Endodermal cell (in vitro differentiated cells): Measurements from ENCODE around the gene PPP1R12A. TPM values are rescaled to one million over a fixed set of nuclear protein-coding genes. Genes with fewer than 3 reads are reported as not detected.

Source experiments
- DNase-seq: peaks from one replicate; pipeline ENCODE4 v3.0.0-alpha.2; 2017
- H3K27ac ChIP-seq: 2 replicates; pipeline ENCODE4 v1.5.1; 2013; ENCODE audit warnings: mild to moderate bottlenecking, low read depth, low read length, moderate library complexity
- H3K27me3 ChIP-seq: 2 replicates; pipeline ENCODE4 v1.6.1; 2013; ENCODE audit warnings: mild to moderate bottlenecking, low read length, moderate library complexity; ENCODE audit not compliant: insufficient read depth, control insufficient read depth, poor library complexity, severe bottlenecking
- H3K36me3 ChIP-seq: 2 replicates; pipeline ENCODE4 v1.7.0; 2013; ENCODE audit warnings: mild to moderate bottlenecking, low read length, moderate library complexity; ENCODE audit not compliant: control insufficient read depth, insufficient read depth
- H3K4me1 ChIP-seq: one replicate; pipeline ENCODE4 v1.7.0; 2013; ENCODE audit warnings: low read length; ENCODE audit not compliant: control insufficient read depth, insufficient read depth
- H3K4me3 ChIP-seq: 2 replicates; pipeline ENCODE4 v1.5.1; 2013; ENCODE audit warnings: mild to moderate bottlenecking, low read length, moderate library complexity
- H3K9ac ChIP-seq: 2 replicates; pipeline ENCODE4 v1.6.1; 2013; ENCODE audit warnings: mild to moderate bottlenecking, low read length, moderate library complexity; ENCODE audit not compliant: poor library complexity, severe bottlenecking; ENCODE audit errors: extremely low read depth
- H3K9me3 ChIP-seq: 2 replicates; pipeline ENCODE4 v1.6.1; 2013; ENCODE audit warnings: mild to moderate bottlenecking, low read length, moderate library complexity; ENCODE audit not compliant: control insufficient read depth
- H3K27ac Mint-ChIP-seq: 2 replicates; pipeline ENCODE4 v1.8.0; 2020; ENCODE audit warnings: mixed read lengths
- H3K27me3 Mint-ChIP-seq: 2 replicates; pipeline ENCODE4 v1.8.0; 2021; ENCODE audit warnings: mild to moderate bottlenecking, mixed read lengths; ENCODE audit not compliant: insufficient read depth
- H3K36me3 Mint-ChIP-seq: 2 replicates; pipeline ENCODE4 v1.8.0; 2020; ENCODE audit warnings: low read depth, mixed read lengths
- H3K4me1 Mint-ChIP-seq: 2 replicates; pipeline ENCODE4 v1.8.0; 2020; ENCODE audit warnings: mixed read lengths
- H3K4me3 Mint-ChIP-seq: 2 replicates; pipeline ENCODE4 v1.8.0; 2020; ENCODE audit warnings: mild to moderate bottlenecking, moderate library complexity, mixed read lengths
- H3K9me3 Mint-ChIP-seq: 2 replicates; pipeline ENCODE4 v1.8.0; 2020; ENCODE audit warnings: mild to moderate bottlenecking, mixed read lengths
- WGBS, 2 experiments: methylation state at CpG; one replicate each; pipeline versions ENCODE4 v1.1.5 to v1.1.7; 2013; ENCODE audit warnings: missing lambda C conversion rate in 2 of 2, mixed read lengths in 1 of 2; ENCODE audit not compliant: insufficient coverage in 1 of 2, insufficient read length in 1 of 2; 5-methylcytosine and 5-hydroxymethylcytosine counted together
- total RNA-seq, 2 donors: library from RNA; stranded (reverse); fragmentation: NEBNext Ultra II Directional in 1 of 2; extraction: Animal tissue kit (Norgen Biotek cat#: 25700) in 1 of 2; gene quantifications; 2 replicates in 1 of 2; 3 replicates in 1 of 2; pipeline ENCODE4 v1.2.1, GENCODE V29; 2021
- TF ChIP-seq, protein P1 (sequence below): fragments of 200-600 bp; sonication (generic); conservative IDR thresholded peaks from 2 replicates; pipeline ENCODE4 v1.5.0; 2021; ENCODE audit warnings: antibody characterized with exemption, mild to moderate bottlenecking

Gene PPP1R12A
- total RNA-seq, 2 donors from 2014 or later, result 80.0 to 94.7 TPM

DNA sequence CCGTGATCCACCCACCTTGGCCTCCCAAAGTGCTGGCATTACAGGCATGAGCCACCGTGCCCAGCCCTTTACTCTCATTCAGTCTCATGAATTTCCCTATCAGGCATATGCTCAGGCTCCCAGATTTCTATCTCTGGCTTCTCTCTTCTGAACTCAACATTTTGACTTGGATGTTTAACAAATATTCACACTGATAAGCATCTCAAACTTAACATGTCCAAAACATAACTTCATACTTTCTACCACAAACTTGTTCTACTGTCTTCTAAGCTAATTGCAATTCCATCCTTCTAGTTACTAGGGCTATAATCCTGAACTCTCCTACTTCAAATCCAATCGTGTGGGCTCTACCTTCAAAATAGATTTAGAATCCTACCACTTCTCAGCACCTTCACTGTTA lies 170.3 kb downstream of the PPP1R12A start:
- H3K4me3 Mint-ChIP-seq, result no peak overlapping the region
- no peak overlapping the region for H3K9ac ChIP-seq
- no peaks in the 10 kb centered on the region for H3K4me1 Mint-ChIP-seq
- no peak overlapping the region for H3K4me3 ChIP-seq
- no peak for DNase-seq
- no peaks in the 10 kb centered on the region for H3K9me3 ChIP-seq
- TF ChIP-seq, protein P1, sequence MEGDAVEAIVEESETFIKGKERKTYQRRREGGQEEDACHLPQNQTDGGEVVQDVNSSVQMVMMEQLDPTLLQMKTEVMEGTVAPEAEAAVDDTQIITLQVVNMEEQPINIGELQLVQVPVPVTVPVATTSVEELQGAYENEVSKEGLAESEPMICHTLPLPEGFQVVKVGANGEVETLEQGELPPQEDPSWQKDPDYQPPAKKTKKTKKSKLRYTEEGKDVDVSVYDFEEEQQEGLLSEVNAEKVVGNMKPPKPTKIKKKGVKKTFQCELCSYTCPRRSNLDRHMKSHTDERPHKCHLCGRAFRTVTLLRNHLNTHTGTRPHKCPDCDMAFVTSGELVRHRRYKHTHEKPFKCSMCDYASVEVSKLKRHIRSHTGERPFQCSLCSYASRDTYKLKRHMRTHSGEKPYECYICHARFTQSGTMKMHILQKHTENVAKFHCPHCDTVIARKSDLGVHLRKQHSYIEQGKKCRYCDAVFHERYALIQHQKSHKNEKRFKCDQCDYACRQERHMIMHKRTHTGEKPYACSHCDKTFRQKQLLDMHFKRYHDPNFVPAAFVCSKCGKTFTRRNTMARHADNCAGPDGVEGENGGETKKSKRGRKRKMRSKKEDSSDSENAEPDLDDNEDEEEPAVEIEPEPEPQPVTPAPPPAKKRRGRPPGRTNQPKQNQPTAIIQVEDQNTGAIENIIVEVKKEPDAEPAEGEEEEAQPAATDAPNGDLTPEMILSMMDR, result no peak
- H3K27me3 Mint-ChIP-seq, result no peaks in the 10 kb centered on the region
- H3K27ac ChIP-seq, result no peak overlapping the region
- peaks cover 6% of the 10 kb centered on the region for H3K9me3 Mint-ChIP-seq
- H3K36me3 Mint-ChIP-seq, result no peaks in the 10 kb centered on the region
- H3K27me3 ChIP-seq, result no peaks in the 10 kb centered on the region
- WGBS, 2 experiments, result 88 to 96% methylated on average over 2 to 3 of the region's 3 CpGs
- H3K36me3 ChIP-seq, result no peaks in the 10 kb centered on the region
- no peaks in the 10 kb centered on the region for H3K4me1 ChIP-seq
- no peak overlapping the region for H3K27ac Mint-ChIP-seq

DNA sequence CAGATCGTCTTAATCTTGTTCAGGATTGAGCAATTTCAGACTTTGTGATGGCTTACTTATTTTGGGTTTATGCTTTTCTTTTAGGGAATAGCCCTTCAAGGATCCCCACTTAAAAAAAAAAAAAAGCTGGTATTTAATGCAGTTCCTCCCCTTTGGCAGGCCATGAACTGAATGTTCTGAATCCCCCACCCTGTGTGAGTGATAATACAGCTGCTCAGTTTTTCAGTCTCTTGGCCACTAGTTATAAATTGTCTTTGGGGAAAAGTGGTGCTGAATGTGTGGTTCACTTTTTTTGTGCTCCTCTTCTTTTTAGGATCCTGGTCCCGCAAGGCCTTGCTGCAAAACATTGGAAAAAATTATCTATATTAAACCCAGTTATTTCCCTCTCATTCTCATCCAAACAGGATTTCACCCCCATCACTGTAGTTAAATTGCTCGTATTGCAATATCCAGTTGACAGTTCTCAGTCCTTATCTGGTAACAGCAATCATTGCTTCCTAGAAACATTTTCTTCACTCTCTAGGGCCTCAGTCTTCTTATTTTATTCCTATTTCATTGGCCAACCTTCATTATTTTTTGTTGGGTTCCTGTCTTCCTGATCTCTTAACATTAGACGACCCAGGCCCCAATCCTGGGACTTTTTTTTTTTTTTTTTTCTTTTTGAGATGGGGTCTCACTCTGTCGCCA lies 171.0 kb downstream of the PPP1R12A start:
- no peaks in the 10 kb centered on the region for H3K27me3 ChIP-seq
- Mint-ChIP-seq H3K27me3 (no peaks in the 10 kb centered on the region), H3K36me3 (no peaks in the 10 kb centered on the region), H3K4me1 (no peaks in the 10 kb centered on the region), H3K4me3 (no peak overlapping the region), H3K27ac (no peak overlapping the region), H3K9me3 (peaks cover 11% of the 10 kb centered on the region)
- no peaks in the 10 kb centered on the region for H3K4me1 ChIP-seq
- H3K9ac ChIP-seq, result no peak overlapping the region
- H3K4me3 ChIP-seq, result no peak overlapping the region
- TF ChIP-seq, protein P1, result no peak
- no peak for DNase-seq
- WGBS, 2 experiments, result 87 to 91% methylated on average over 3 to 4 of the region's 5 CpGs
- H3K36me3 ChIP-seq, result no peaks in the 10 kb centered on the region
- no peak overlapping the region for H3K27ac ChIP-seq
- H3K9me3 ChIP-seq, result no peaks in the 10 kb centered on the region

DNA sequence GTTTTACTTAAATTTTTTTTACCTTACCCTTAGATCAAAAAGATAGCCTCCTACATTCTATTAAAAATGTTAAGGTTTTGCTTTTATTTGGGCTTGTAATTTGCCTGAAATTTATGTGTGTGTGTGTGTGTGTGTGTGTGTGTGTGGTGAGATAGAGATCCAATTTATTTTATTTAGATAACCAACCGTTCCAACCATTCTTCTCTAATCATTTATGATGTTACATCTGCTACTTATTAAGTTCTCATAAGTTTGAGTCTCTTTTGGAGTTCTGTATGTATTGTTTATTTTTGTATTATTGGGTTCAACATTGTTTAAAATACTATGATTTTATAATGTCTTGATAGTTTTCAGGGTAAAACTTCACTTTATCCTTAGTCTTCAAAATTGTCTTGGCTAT lies 173.6 kb downstream of the PPP1R12A start:
- Mint-ChIP-seq H3K27ac (no peak overlapping the region), H3K27me3 (no peaks in the 10 kb centered on the region), H3K36me3 (no peaks in the 10 kb centered on the region), H3K4me3 (no peak overlapping the region), H3K4me1 (no peaks in the 10 kb centered on the region), H3K9me3 (peaks cover 26% of the 10 kb centered on the region)
- H3K4me3 ChIP-seq, result no peak overlapping the region
- no peaks in the 10 kb centered on the region for H3K4me1 ChIP-seq
- no peak for DNase-seq
- H3K9ac ChIP-seq, result no peak overlapping the region
- TF ChIP-seq, protein P1, result no peak
- no peak overlapping the region for H3K27ac ChIP-seq
- H3K27me3 ChIP-seq, result no peaks in the 10 kb centered on the region
- H3K36me3 ChIP-seq, result no peaks in the 10 kb centered on the region
- WGBS, 2 experiments, result no CpG with 5 or more reads among the region's 1 CpG
- H3K9me3 ChIP-seq, result peaks cover 12% of the 10 kb centered on the region
